GM21737 (cell line): Measurements from ENCODE around the gene KCNJ14.
"Not testable (repeated sequence)": the region's sequence is repeated elsewhere in the genome, so short reads cannot be mapped to it uniquely, and the experiment has no call there.

ENCODE experiments used
- ATAC-seq: cut with Tn5 transposase; IDR thresholded peaks from one replicate; pipeline ENCODE4 v1.9.1; 2021; ENCODE audit warnings: mild to moderate bottlenecking, moderate library complexity; ENCODE audit not compliant: unreplicated experiment

KCNJ14 gene

GRCh38 chr19:48486706-48487105 is 31.3 kb downstream of the KCNJ14 start:
- ATAC-seq: not testable (repeated sequence)

DNA sequence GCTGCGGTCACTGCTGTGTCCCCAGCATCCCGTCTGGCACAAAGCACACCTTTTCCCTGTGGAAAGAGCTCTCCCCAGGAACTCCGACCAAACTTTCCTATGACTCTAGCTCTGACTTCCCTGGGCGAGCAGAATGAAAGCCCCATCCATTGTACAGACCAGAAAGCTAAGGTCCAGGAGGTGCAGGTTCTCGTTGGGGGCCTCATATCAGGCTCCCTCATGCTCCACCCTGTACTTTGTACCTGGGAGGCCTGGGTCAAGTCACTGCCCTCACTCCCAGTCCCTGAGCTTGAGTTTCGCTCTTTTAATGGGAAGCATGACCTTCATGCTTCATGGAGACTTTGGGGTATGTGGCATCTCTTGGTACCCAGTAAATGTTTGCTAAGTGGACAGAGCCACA is 32.2 kb downstream of the KCNJ14 start:
- no peak for ATAC-seq

GRCh38 chr19:48487948-48488347 is 32.6 kb downstream of the KCNJ14 start:
- ATAC-seq: no peak

DNA sequence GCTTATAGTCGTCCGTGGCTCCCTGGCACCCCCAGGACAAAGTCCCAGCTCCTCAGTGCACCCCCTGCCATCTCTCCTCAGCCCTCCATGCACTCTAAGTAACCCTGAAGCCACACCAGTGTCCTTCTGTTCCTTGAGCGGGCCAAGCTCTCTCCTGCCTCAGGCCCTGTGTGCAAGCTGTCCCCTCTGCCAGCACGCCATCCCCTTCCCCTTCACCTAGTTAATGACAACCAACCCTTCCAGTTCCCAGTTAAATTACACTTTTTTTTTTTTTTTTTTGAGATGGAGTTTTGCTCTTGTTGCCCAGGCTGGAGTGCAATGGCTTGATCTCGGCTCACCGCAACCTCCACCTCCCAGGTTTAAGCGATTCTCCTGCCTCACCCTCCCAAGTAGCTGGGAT is 33.1 kb downstream of the KCNJ14 start:
- ATAC-seq: not testable (repeated sequence)

DNA sequence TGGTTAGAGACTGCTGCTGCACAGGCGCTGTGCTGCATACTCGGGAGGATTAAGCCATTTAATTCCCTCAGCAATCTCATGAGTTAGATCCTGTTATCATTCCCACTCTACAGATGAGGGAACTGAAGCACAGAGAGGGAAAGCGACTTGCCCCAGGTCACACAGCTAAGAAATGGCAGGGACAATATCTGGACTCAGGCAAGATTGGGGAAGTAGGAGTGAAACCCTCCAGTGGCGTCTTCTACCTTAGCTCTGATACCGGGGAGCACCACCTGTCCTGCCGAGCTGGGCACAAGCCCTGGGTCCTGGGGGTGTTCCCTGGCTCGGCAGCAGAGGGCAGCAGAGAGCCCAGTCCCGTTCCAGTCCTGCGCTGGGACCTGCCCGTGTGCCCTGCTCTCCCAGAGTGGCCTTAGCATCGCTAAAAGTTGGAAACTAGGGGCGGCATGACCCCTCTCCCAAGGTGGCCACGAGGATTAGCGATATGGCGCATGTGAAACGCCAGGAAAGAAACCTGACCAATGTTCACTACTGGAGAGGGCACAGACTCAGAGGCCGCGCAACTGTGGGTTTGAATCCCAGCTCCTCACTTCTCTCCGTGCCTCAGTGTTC is 34.3 kb downstream of the KCNJ14 start:
- ATAC-seq: no peak

GRCh38 chr19:48490981-48491792 is 35.8 kb downstream of the KCNJ14 start:
- no peak for ATAC-seq

GRCh38 chr19:48491793-48492123 is 36.4 kb downstream of the KCNJ14 start:
- no peak for ATAC-seq

GRCh38 chr19:48492925-48493717 is 37.7 kb downstream of the KCNJ14 start:
- ATAC-seq: peak; percentile 54

GRCh38 chr19:48493718-48494401 is 38.5 kb downstream of the KCNJ14 start:
- ATAC-seq: no peak

- no peak for ATAC-seq
These were observed 40.0 kb downstream of the KCNJ14 start for GRCh38 chr19:48495396-48495795.

DNA sequence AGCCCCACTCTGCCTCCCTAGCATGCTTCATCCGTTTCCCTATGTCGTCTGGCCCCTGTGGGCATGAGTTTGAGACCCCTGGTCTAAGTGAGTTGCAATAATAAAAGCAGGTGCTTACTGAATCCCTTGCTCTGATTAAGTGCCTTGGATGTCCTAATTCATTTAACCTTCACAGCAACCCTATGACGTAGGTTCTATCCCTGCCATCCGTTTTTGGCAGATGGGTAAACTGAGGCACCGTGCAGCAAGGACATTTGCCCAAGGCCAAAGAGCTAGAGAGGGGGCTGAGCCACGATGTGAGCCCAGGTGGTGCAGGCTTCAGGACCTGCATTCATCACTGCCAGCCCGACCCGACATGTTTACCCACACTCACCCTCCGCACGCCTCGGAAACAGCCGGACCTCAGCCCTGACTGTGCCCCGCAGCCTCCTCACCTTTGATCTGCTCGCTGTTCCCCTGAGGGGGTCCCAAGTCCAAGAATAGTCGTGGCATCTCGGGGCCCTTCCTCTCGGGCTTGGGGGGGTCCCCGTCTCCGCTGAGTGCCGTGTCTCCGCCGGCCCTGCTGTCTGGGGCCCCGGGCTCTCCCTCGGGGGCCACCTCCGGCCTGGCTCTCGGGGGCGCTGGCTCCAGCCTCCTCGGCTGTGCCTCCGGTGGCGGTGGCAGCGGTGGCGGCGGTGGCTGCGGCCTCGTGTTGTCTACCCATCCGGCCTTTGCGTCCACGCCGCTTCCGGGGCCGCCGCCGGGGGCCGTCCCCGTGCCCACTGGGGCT is 41.8 kb downstream of the KCNJ14 start:
- ATAC-seq: no peak

- ATAC-seq: no peak
These were observed 42.6 kb downstream of the KCNJ14 start for GRCh38 chr19:48497728-48498594.

DNA sequence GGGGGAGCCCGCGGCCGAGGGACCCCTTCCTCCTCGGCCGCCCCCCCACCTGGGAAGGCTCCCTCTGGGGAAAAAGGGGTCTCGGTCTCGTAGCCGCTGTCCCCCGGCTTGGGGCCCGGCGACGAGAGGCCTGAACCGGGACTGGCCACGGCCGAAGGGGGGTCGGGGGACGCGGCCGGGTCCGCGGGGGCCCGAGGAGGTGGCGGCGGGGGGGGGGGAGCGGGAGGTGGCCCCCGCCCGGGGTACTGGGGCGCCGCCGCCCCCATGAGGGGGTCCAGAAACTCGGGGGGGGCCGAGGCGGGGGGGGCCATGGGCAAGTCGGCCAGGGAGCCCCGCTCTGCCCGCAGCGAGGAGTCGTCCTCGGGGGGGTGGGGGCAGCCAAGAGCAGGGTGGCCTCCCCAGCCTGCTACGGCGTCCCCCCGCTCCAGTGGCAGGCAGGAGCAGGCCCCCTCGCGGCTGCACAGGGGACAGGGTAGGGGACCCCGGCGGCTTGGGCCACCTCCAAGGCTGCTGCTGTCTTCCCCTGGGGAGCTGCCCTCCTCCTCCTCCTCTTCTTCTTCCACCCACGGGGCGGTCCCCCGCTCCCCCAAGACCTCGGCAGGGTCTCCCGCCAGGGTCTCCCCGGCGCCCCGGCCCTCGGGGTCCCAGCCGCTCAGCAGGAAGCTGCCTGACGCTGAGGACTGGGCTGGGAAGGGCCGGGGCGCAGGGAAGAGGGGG is 43.4 kb downstream of the KCNJ14 start:
- ATAC-seq: no peak

- no peak for ATAC-seq
These were observed 44.1 kb downstream of the KCNJ14 start for GRCh38 chr19:48499316-48500090.

DNA sequence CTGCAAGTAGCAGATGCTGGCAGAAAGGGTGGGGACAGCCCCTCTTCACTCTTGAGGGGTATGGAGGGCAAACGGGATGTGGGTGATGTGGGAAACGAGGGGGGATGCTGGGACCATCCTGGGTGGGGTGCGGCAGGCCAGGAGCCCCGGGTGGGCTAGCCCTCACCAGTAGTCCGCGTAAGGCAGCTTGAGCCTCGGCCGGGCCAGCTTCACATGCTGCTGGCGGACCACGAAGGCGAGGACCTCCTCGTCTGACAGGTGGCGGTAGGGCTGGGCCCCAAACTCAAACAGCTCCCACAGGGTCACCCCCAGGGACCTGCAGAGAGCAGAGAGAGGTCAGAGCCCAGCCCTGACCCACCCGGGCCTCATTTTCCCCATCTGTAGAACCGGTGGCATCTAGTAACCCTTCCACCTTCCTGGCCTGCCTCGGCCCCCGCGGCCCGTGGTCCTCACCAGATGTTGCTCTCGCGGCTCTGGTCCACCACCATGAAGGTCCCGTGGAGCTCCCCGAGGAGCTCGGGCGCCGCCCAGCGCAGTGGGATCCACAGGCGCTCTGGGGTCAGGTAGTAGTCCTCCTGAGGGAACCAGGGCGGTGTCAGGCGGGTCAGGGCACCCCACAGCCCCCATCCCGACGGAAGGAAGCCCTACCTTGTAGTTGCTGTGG is 45.6 kb downstream of the KCNJ14 start:
- ATAC-seq: no peak

GRCh38 chr19:48501494-48502349 is 46.3 kb downstream of the KCNJ14 start:
- ATAC-seq: no peak
